Panc1 (cell line): ENCODE measurements around the gene THRAP3.

Experiments used
- CTCF ChIP-seq: fragments of 450-650 bp; IDR thresholded peaks from 2 replicates; pipeline ENCODE4 v1.5.1; 2017; ENCODE audit warnings: mild to moderate bottlenecking
- POLR2AphosphoS5 ChIP-seq: IDR thresholded peaks from 2 replicates; pipeline ENCODE4 v1.6.1; 2012; ENCODE audit warnings: mild to moderate bottlenecking, low read depth, low read length, moderate library complexity

- TF ChIP-seq CTCF (no peak), POLR2AphosphoS5 (no peak)
Observed at GRCh38 chr1:36182734-36183133, 41.5 kb upstream of the THRAP3 start.
